GM23338 (cell line): Measurements from ENCODE around the gene TBC1D19. TPM values are rescaled to one million over a fixed set of nuclear protein-coding genes. Genes with fewer than 3 reads are reported as not detected.

Experiments used
- ATAC-seq: fragments of 200-7000 bp; cut with Tn5 transposase; 3 replicates; pipeline ENCODE4 v1.9.1; 2020
- DNase-seq: peaks from one replicate; pipeline ENCODE4 v3.0.0-alpha.2; 2015; ENCODE audit warnings: low spot score
- H2AFZ ChIP-seq: fragments of 200-600 bp; sonication (generic); 2 replicates; pipeline ENCODE4 v1.8.0; 2016; ENCODE audit warnings: antibody characterized with exemption, mild to moderate bottlenecking, moderate library complexity
- H3F3A ChIP-seq: fragments of 200-600 bp; sonication (generic); replicated peaks from 2 replicates; pipeline ENCODE4 v1.8.0; 2017; ENCODE audit warnings: antibody characterized with exemption, mixed run types, low read depth
- H3K27ac ChIP-seq: fragments of 200-600 bp; sonication (generic); 2 replicates; pipeline ENCODE4 v1.6.1; 2016; ENCODE audit warnings: low read depth
- H3K27me3 ChIP-seq: fragments of 200-600 bp; sonication (generic); 2 replicates; pipeline ENCODE4 v1.8.0; 2016; ENCODE audit warnings: mild to moderate bottlenecking, mixed run types, moderate library complexity; ENCODE audit not compliant: insufficient read depth
- H3K36me3 ChIP-seq: fragments of 200-600 bp; sonication (generic); 2 replicates; pipeline ENCODE4 v1.8.0; 2016; ENCODE audit warnings: mild to moderate bottlenecking; ENCODE audit not compliant: insufficient read depth
- H3K4me1 ChIP-seq: fragments of 200-600 bp; sonication (generic); 2 replicates; pipeline ENCODE4 v1.8.0; 2016; ENCODE audit warnings: mild to moderate bottlenecking, moderate library complexity; ENCODE audit not compliant: insufficient read depth
- H3K4me2 ChIP-seq: fragments of 200-600 bp; sonication (generic); 2 replicates; pipeline ENCODE4 v1.7.1; 2017; ENCODE audit warnings: mixed run types
- H3K4me3 ChIP-seq: fragments of 200-600 bp; sonication (generic); 2 replicates; pipeline ENCODE4 v1.6.1; 2016; ENCODE audit warnings: mixed run types
- H3K79me2 ChIP-seq: fragments of 200-600 bp; sonication (generic); replicated peaks from 2 replicates; pipeline ENCODE4 v1.8.0; 2017; ENCODE audit warnings: mild to moderate bottlenecking; ENCODE audit not compliant: insufficient read depth
- H3K9me2 ChIP-seq: fragments of 200-600 bp; sonication (generic); 2 replicates; pipeline ENCODE4 v1.8.0; 2017; ENCODE audit not compliant: insufficient read depth
- H4K20me1 ChIP-seq: fragments of 200-600 bp; sonication (generic); replicated peaks from 2 replicates; pipeline ENCODE4 v1.8.0; 2017; ENCODE audit warnings: mild to moderate bottlenecking; ENCODE audit not compliant: insufficient read depth
- H3K27ac Mint-ChIP-seq: 2 replicates; pipeline ENCODE4 v1.8.0; 2020; ENCODE audit warnings: inconsistent platforms, mild to moderate bottlenecking, moderate library complexity, mixed read lengths
- H3K27me3 Mint-ChIP-seq: 3 replicates; pipeline ENCODE4 v1.8.0; 2022; ENCODE audit warnings: low read depth, mild to moderate bottlenecking, moderate library complexity, mixed read lengths, inconsistent platforms; ENCODE audit not compliant: insufficient read depth, poor library complexity
- H3K36me3 Mint-ChIP-seq: 3 replicates; pipeline ENCODE4 v1.8.0; 2021; ENCODE audit warnings: low read depth, mild to moderate bottlenecking, inconsistent platforms, moderate library complexity, mixed read lengths
- H3K4me1 Mint-ChIP-seq: 3 replicates; pipeline ENCODE4 v1.8.0; 2020; ENCODE audit warnings: mild to moderate bottlenecking, inconsistent platforms, mixed read lengths
- H3K4me3 Mint-ChIP-seq: 3 replicates; pipeline ENCODE4 v1.8.0; 2021; ENCODE audit warnings: moderate library complexity, mild to moderate bottlenecking, inconsistent platforms, mixed read lengths
- H3K9me3 Mint-ChIP-seq: 3 replicates; pipeline ENCODE4 v1.8.0; 2020; ENCODE audit warnings: moderate library complexity, mild to moderate bottlenecking, inconsistent platforms, mixed read lengths
- CREB1 ChIP-seq: fragments of 250-450 bp; sonication (Bioruptor Pico); IDR thresholded peaks from 2 replicates; pipeline ENCODE4 v1.5.0; 2020; ENCODE audit warnings: low read depth, mild to moderate bottlenecking, moderate library complexity
- CTCF ChIP-seq, 2 experiments: fragments of 200-600 bp in 1 of 2; sonication (generic) in 1 of 2; conservative IDR thresholded peaks; 2 replicates each; pipeline versions ENCODE4 v1.5.1 to v1.6.1; 2016 to 2017; ENCODE audit warnings: antibody characterized with exemption in 2 of 2, low read depth in 2 of 2, mild to moderate bottlenecking in 2 of 2, moderate library complexity in 1 of 2
- JUNB ChIP-seq: IDR thresholded peaks from one replicate; pipeline ENCODE4 v1.6.1; 2016; ENCODE audit warnings: antibody characterized with exemption; ENCODE audit not compliant: unreplicated experiment
- NANOG ChIP-seq: IDR thresholded peaks from 2 replicates; pipeline ENCODE4 v1.6.1; 2016; ENCODE audit warnings: antibody characterized with exemption, borderline replicate concordance
- POLR2AphosphoS5 ChIP-seq: IDR thresholded peaks from 2 replicates; pipeline ENCODE4 v1.6.1; 2016; ENCODE audit warnings: antibody characterized with exemption, low read depth
- ZNF462 ChIP-seq: fragments of 250-450 bp; sonication (Bioruptor Pico); IDR thresholded peaks from 2 replicates; pipeline ENCODE4 v1.5.0; 2020; ENCODE audit warnings: mild to moderate bottlenecking, moderate library complexity
- polyA plus RNA-seq: library from polyadenylated mRNA; unstranded; fragments of >200 nt; fragmentation: Nextera tagmentation; extraction: Ambion mirVana; gene quantifications from 2 replicates; pipeline ENCODE4 v1.2.1, GENCODE V29; 2016
- total RNA-seq: library from RNA; depleted of rRNA; stranded (reverse); fragments of >200 nt; shearing (Covaris generic); gene quantifications from 2 replicates; pipeline ENCODE4 v1.2.3, GENCODE V29; 2014

Gene TBC1D19
- total and polyA plus RNA-seq, 2 experiments from 2014 or later, result 1.9 to 4.3 TPM

GRCh38 chr4:26787461-26788340, 203.8 kb downstream of the TBC1D19 start:
- Mint-ChIP-seq H3K4me3 (no peak overlapping the region), H3K27ac (no peak overlapping the region; the same call in 1 of the 2 replicates), H3K27me3 (peaks cover 1% of the 10 kb centered on the region), H3K36me3 (no peaks in the 10 kb centered on the region), H3K4me1 (peaks cover 7% of the 10 kb centered on the region), H3K9me3 (no peaks in the 10 kb centered on the region)
- Histone ChIP-seq H3K36me3 (no peaks in the 10 kb centered on the region), H3K79me2 (no peaks in the 10 kb centered on the region), H3F3A (no peaks in the 10 kb centered on the region), H3K4me1 (no peaks in the 10 kb centered on the region), H3K4me3 (no peak overlapping the region), H4K20me1 (no peaks in the 10 kb centered on the region), H3K4me2 (no peak overlapping the region), H3K27ac (no peak overlapping the region), H3K9me2 (peaks cover 9% of the 10 kb centered on the region), H3K27me3 (no peaks in the 10 kb centered on the region), H2AFZ (peak overlapping the region; percentile 70; the same call in 1 of the 2 replicates)
- ATAC-seq (peak; percentile 97), DNase-seq (peak; percentile 72)
- TF ChIP-seq NANOG, result no peak
- peak; percentile 47 to 76 for TF ChIP-seq CTCF (conservative IDR thresholded peaks at IDR 0.05; ENCODE audit: low read depth in 2 of 2)
- TF ChIP-seq CREB1, result no peak

- no peaks in the 10 kb centered on the region for H3K36me3 ChIP-seq
- H3K27me3 ChIP-seq, result no peaks in the 10 kb centered on the region
- Mint-ChIP-seq H3K9me3 (no peaks in the 10 kb centered on the region), H3K4me3 (no peak overlapping the region), H3K4me1 (peaks cover 7% of the 10 kb centered on the region), H3K36me3 (no peaks in the 10 kb centered on the region), H3K27me3 (peaks cover 1% of the 10 kb centered on the region), H3K27ac (no peak overlapping the region)
- no peaks in the 10 kb centered on the region for H4K20me1 ChIP-seq
- H3K4me3 ChIP-seq, result no peak overlapping the region
- ATAC-seq, result no peak
- H3K4me2 ChIP-seq, result no peak overlapping the region
- no peaks in the 10 kb centered on the region for H3K4me1 ChIP-seq
- H2AFZ ChIP-seq, result no peak overlapping the region
- no peak for DNase-seq
- H3K79me2 ChIP-seq, result no peaks in the 10 kb centered on the region
- no peak overlapping the region for H3K27ac ChIP-seq
- no peaks in the 10 kb centered on the region for H3F3A ChIP-seq
- peaks cover 9% of the 10 kb centered on the region for H3K9me2 ChIP-seq
- TF ChIP-seq ZNF462 (CRISPR knock-in tag) (no peak), NANOG (no peak), CTCF (conservative IDR thresholded peaks at IDR 0.05; ENCODE audit: low read depth in 2 of 2) (no peak), POLR2AphosphoS5 (no peak), JUNB (no peak), CREB1 (no peak)
Observed at GRCh38 chr4:26788341-26788733, 204.5 kb downstream of the TBC1D19 start.
